Activated CD4-positive, alpha-beta memory T cell treated with anti-CD3 and anti-CD28 coated beads, Interleukin-2, amount 10 ng/mL, durations not matched to agents 7 days and 5 days (primary cell): ENCODE measurements around the gene FRG2C. TPM values are rescaled to one million over a fixed set of nuclear protein-coding genes. Genes with fewer than 3 reads are reported as not detected.
"Not testable (repeated sequence)": the region's sequence is repeated elsewhere in the genome, so short reads cannot be mapped to it uniquely, and the experiment has no call there.

Source experiments
- CTCF ChIA-PET: fragments of 350-600 bp; sonication (Branson Sonifier 250); formaldehyde crosslinking; loops from one replicate; lab custom pipeline; 2021; ENCODE audit warnings: antibody characterized with exemption, inconsistent platforms; lab: Charles Lee
- POLR2A ChIA-PET: fragments of 350-600 bp; sonication (Branson Sonifier 250); formaldehyde crosslinking; loops from one replicate; lab custom pipeline; 2021; ENCODE audit warnings: antibody characterized with exemption; lab: Charles Lee
- DNase-seq: peaks from one replicate; pipeline ENCODE4 v3.0.0-alpha.2; 2020
- H3K27ac Mint-ChIP-seq: one replicate; pipeline ENCODE4 v1.8.0; 2021; ENCODE audit warnings: mild to moderate bottlenecking, mixed read lengths
- H3K27me3 Mint-ChIP-seq: one replicate; pipeline ENCODE4 v1.8.0; 2021; ENCODE audit warnings: mixed read lengths
- H3K36me3 Mint-ChIP-seq: one replicate; pipeline ENCODE4 v1.8.0; 2021; ENCODE audit warnings: low read depth, mixed read lengths
- H3K4me1 Mint-ChIP-seq: one replicate; pipeline ENCODE4 v1.8.0; 2021; ENCODE audit warnings: mixed read lengths
- H3K4me3 Mint-ChIP-seq: one replicate; pipeline ENCODE4 v1.8.0; 2021; ENCODE audit warnings: mild to moderate bottlenecking, mixed read lengths
- H3K9me3 Mint-ChIP-seq: one replicate; pipeline ENCODE4 v1.8.0; 2021; ENCODE audit warnings: mixed read lengths
- total RNA-seq, 2 experiments: library from RNA; stranded (reverse); gene quantifications; one replicate each; pipeline ENCODE4 v1.2.3, GENCODE V29; 2021

FRG2C gene
- total RNA-seq, 2 experiments from 2014 or later: not detected

DNA sequence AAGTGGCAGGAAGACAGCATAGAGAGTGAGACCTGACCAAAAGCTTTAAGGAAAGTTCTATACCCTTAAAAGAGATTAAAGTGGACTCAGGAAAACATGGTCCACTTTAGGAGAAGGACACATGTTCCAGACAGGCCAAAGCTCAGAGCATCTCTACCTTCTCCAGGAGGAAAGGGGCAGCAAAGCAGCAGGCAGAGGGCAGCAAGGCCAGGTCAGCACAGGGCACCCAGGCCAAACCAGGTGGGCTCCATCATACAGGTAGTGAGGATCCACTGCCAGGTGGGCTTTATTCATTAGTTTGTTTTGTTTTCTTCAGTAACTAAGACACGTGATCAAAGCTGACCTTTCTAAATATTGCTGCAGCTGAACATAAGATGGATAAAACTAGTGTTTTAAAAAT lies 19.8 kb downstream of the FRG2C start:
- H3K9me3 Mint-ChIP-seq: peaks cover 17% of the 10 kb centered on the region
- CTCF ChIA-PET, H3K4me1 Mint-ChIP-seq, H3K27me3 Mint-ChIP-seq, POLR2A ChIA-PET, H3K36me3 Mint-ChIP-seq, DNase-seq, H3K4me3 Mint-ChIP-seq, H3K27ac Mint-ChIP-seq: not testable (repeated sequence)

DNA sequence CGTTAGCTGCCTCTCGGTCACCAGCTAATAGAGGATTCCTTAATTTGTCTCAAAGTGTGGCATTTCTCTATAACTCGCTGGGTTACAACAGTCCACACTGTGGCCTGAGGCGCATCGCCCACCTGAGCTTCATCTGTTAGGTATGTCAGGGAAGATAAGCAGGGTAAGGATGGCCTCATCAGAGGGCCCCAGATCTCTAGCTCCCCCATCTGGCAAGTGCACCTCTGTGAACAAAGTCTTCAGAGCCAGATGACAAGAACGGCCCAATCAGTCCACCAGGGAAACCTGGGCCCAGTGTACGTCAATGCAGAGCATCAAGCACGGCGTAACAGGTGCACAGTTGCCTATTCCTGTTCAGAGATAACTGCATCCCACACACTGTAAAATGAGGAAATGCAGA lies 23.2 kb downstream of the FRG2C start:
- DNase-seq: no peak
- H3K9me3 Mint-ChIP-seq: peaks cover 21% of the 10 kb centered on the region
- H3K4me1 Mint-ChIP-seq: no peaks in the 10 kb centered on the region
- POLR2A ChIA-PET: no interaction called here
- no peaks in the 10 kb centered on the region for H3K27me3 Mint-ChIP-seq
- no peak overlapping the region for H3K27ac Mint-ChIP-seq
- CTCF ChIA-PET: no interaction called here
- H3K36me3 Mint-ChIP-seq: no peaks in the 10 kb centered on the region
- no peak overlapping the region for H3K4me3 Mint-ChIP-seq

DNA sequence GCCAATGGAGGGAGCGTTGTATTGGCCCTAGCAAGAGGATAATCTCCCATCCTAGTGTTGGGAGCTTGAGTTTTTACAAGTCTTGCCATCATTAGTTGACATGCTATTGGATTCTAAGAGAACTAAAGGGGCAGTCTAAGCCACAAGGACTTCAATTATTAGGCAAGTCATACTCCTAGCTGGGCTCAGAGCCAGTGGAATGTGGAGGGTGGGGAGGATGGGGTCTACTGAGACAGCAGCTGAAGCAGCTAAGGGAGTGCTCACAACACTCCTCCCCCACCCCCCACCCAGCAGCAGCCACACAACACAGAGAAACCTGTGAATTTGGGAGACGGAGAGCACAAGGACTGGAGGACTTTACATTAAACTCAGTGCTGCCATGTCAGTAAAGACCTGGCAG lies 27.9 kb downstream of the FRG2C start:
- ChIA-PET POLR2A (no interaction called here), CTCF (no interaction called here)
- no peak overlapping the region for H3K27ac Mint-ChIP-seq

More for the DNA sequence above, 27.9 kb downstream of the FRG2C start:
- Mint-ChIP-seq H3K9me3 (peaks cover 16% of the 10 kb centered on the region), H3K4me1 (no peaks in the 10 kb centered on the region), H3K4me3 (no peak overlapping the region), H3K27me3 (no peaks in the 10 kb centered on the region), H3K36me3 (no peaks in the 10 kb centered on the region)
- no peak for DNase-seq

Other genes with a start within 250 kb of the FRG2C start
- 10 to 100 TPM; 10.2 TPM for gene ZNF717, start 121.2 kb downstream of the FRG2C start, total RNA-seq